K562 (cell line): ENCODE data around the gene MCL1. TPM values are rescaled to one million over a fixed set of nuclear protein-coding genes. Genes with fewer than 3 reads are reported as not detected.
A peak's percentile ranks its signal among the peaks of the same experiment; 100 is the strongest.

Experiments
- MTA3 ChIP-seq: fragments of 450-650 bp; formaldehyde crosslinking; IDR thresholded peaks from 2 replicates; pipeline ENCODE4 v1.6.1; 2017; ENCODE audit warnings: mild to moderate bottlenecking, borderline replicate concordance
- NFIC ChIP-seq: fragments of 450-650 bp; IDR thresholded peaks from 2 replicates; pipeline ENCODE4 v1.6.1; 2017; ENCODE audit warnings: mild to moderate bottlenecking, inconsistent platforms
- POLR2H ChIP-seq: IDR thresholded peaks from 2 replicates; pipeline ENCODE4 v1.6.1; 2016; ENCODE audit warnings: missing genetic modification characterization, low read depth, mild to moderate bottlenecking, control low read depth, missing compliant biosample characterization, moderate library complexity
- SMAD2 ChIP-seq: fragments of 150-350 bp; IDR thresholded peaks from 2 replicates; pipeline ENCODE4 v1.6.1; 2014; ENCODE audit warnings: low read depth, mild to moderate bottlenecking, low read length
- SOX6 ChIP-seq: fragments of 450-650 bp; IDR thresholded peaks from 2 replicates; pipeline ENCODE4 v1.6.1; 2014; ENCODE audit warnings: mild to moderate bottlenecking
- ZBTB11 ChIP-seq, 3 experiments: fragments of 200-800 bp in 1 of 3; fragments of 250-450 bp in 1 of 3; fragments of 450-650 bp in 1 of 3; sonication (Bioruptor Pico) in 1 of 3; sonication (Bioruptor generic) in 1 of 3; formaldehyde crosslinking in 1 of 3; IDR thresholded peaks; 2 replicates each; pipeline versions ENCODE4 v1.6.1 to v1.8.0; 2016 to 2022; ENCODE audit warnings: mild to moderate bottlenecking in 2 of 3, missing genetic modification characterization in 2 of 3, missing compliant biosample characterization in 1 of 3, moderate library complexity in 1 of 3
- polyA plus RNA-seq, 8 experiments: library from polyadenylated mRNA; depleted of rRNA in 4 of 8; stranded (reverse) in 5 of 8; unstranded in 3 of 8; fragments of >200 nt; fragmentation: Nextera tagmentation in 2 of 8; fragmentation: Illumina TruSeq in 1 of 8; extraction: Ambion mirVana in 2 of 8; extraction: Trizol in 1 of 8; gene quantifications; 2 replicates each; pipeline versions ENCODE4 v1.2.1 to v1.2.3, GENCODE V29; 2011 to 2014; ENCODE audit warnings: inconsistent platforms in 1 of 8, missing spikeins in 1 of 8
- total RNA-seq, 7 experiments: library from RNA; depleted of rRNA in 6 of 7; stranded (reverse); fragments of >200 nt in 6 of 7; fragmentation: Illumina TruSeq in 2 of 7; extraction: Trizol in 2 of 7; gene quantifications; 2 replicates each; pipeline versions ENCODE4 v1.2.1 to v1.2.3, GENCODE V29; 2011 to 2021; ENCODE audit warnings: low replicate concordance in 1 of 7

Gene MCL1
- total and polyA plus RNA-seq, 9 of the 15 experiments (the other 6 are each of a cell fraction or from before 2014, with no cell fraction given): 27.1 to 224 (median 138) TPM

- TF ChIP-seq ZBTB11 (CRISPR knock-in tag; IDR thresholded peaks at IDR 0.05) (no peak), POLR2H (tag) (peak; percentile 20; the same call in 1 of the 2 replicates), SOX6 (no peak), NFIC (peak; percentile 6; the same call in 1 of the 2 replicates), SMAD2 (no peak), MTA3 (no peak)
These were observed 4.9 kb downstream of the MCL1 start (continued) for GRCh38 chr1:150574260-150575071.
